Astrocyte (in vitro differentiated cells and primary cell): ENCODE data around the gene KRT78. TPM values are rescaled to one million over a fixed set of nuclear protein-coding genes. Genes with fewer than 3 reads are reported as not detected.

Source experiments
- DNase-seq: peaks from one replicate; pipeline ENCODE4 v3.0.0-alpha.2; 2010; ENCODE audit warnings: low read depth
- FAIRE-seq: peaks from 2 replicates; lab custom pipeline; 2011; peaks lifted over from hg19 to GRCh38; lab: Jason Lieb, UNC
- H2AFZ ChIP-seq: 2 replicates; pipeline ENCODE4 v1.6.0; 2012; ENCODE audit warnings: low read depth, low read length, inconsistent platforms
- H3K27ac ChIP-seq: 2 replicates; pipeline ENCODE4 v1.5.1; 2011; ENCODE audit warnings: low read depth, low read length, inconsistent platforms
- H3K27me3 ChIP-seq: 2 replicates; pipeline ENCODE4 v1.6.0; 2011; ENCODE audit warnings: low read length, inconsistent platforms; ENCODE audit not compliant: insufficient read depth
- H3K36me3 ChIP-seq: 2 replicates; pipeline ENCODE4 v1.5.1; 2011; ENCODE audit warnings: low read length, inconsistent platforms; ENCODE audit not compliant: insufficient read depth
- H3K4me1 ChIP-seq: 2 replicates; pipeline ENCODE4 v1.5.1; 2011; ENCODE audit warnings: low read length, inconsistent platforms; ENCODE audit not compliant: insufficient read depth
- H3K4me2 ChIP-seq: 2 replicates; pipeline ENCODE4 v1.6.0; 2012; ENCODE audit warnings: low read length, inconsistent platforms
- H3K4me3 ChIP-seq: 2 replicates; pipeline ENCODE4 v1.5.1; 2011; ENCODE audit warnings: low read depth, mild to moderate bottlenecking, low read length, inconsistent platforms; ENCODE audit not compliant: insufficient read depth
- H3K79me2 ChIP-seq: 2 replicates; pipeline ENCODE4 v1.6.0; 2012; ENCODE audit warnings: mild to moderate bottlenecking, low read length, inconsistent platforms; ENCODE audit not compliant: insufficient read depth
- H3K9ac ChIP-seq: 2 replicates; pipeline ENCODE4 v1.6.0; 2012; ENCODE audit warnings: mild to moderate bottlenecking, low read length, inconsistent platforms
- H3K9me3 ChIP-seq: 2 replicates; pipeline ENCODE4 v1.5.1; 2012; ENCODE audit warnings: low read depth, mild to moderate bottlenecking, low read length, inconsistent platforms; ENCODE audit not compliant: insufficient read depth
- H4K20me1 ChIP-seq: 2 replicates; pipeline ENCODE4 v1.6.0; 2012; ENCODE audit warnings: low read length, inconsistent platforms; ENCODE audit not compliant: insufficient read depth
- H3K27ac Mint-ChIP-seq: one replicate; pipeline ENCODE4 v1.8.0; 2021; ENCODE audit warnings: mild to moderate bottlenecking, mixed read lengths; ENCODE audit not compliant: unreplicated experiment
- H3K27me3 Mint-ChIP-seq: one replicate; pipeline ENCODE4 v1.8.0; 2021; ENCODE audit warnings: low read depth, mixed read lengths; ENCODE audit not compliant: unreplicated experiment
- H3K36me3 Mint-ChIP-seq: one replicate; pipeline ENCODE4 v1.8.0; 2021; ENCODE audit warnings: low read depth, mixed read lengths; ENCODE audit not compliant: unreplicated experiment
- H3K4me1 Mint-ChIP-seq: one replicate; pipeline ENCODE4 v1.8.0; 2021; ENCODE audit warnings: low read depth, mixed read lengths; ENCODE audit not compliant: unreplicated experiment
- H3K4me3 Mint-ChIP-seq: one replicate; pipeline ENCODE4 v1.8.0; 2021; ENCODE audit warnings: mild to moderate bottlenecking, moderate library complexity, mixed read lengths; ENCODE audit not compliant: unreplicated experiment
- H3K9me3 Mint-ChIP-seq: one replicate; pipeline ENCODE4 v1.8.0; 2021; ENCODE audit warnings: mild to moderate bottlenecking, mixed read lengths; ENCODE audit not compliant: unreplicated experiment
- CTCF ChIP-seq: IDR thresholded peaks from 2 replicates; pipeline ENCODE4 v1.5.1; 2011; ENCODE audit warnings: low read depth, mild to moderate bottlenecking, inconsistent platforms, low read length, moderate library complexity; ENCODE audit not compliant: insufficient read depth
- EZH2 ChIP-seq: IDR thresholded peaks from 2 replicates; pipeline ENCODE4 v1.6.1; 2012; ENCODE audit warnings: mild to moderate bottlenecking, low read length, inconsistent platforms; ENCODE audit not compliant: insufficient read depth
- total RNA-seq: library from RNA; stranded (reverse); gene quantifications from 2 replicates; pipeline ENCODE4 v1.2.1, GENCODE V29; 2021

The KRT78 gene
- total RNA-seq, 1 donor from 2014 or later = not detected

DNA sequence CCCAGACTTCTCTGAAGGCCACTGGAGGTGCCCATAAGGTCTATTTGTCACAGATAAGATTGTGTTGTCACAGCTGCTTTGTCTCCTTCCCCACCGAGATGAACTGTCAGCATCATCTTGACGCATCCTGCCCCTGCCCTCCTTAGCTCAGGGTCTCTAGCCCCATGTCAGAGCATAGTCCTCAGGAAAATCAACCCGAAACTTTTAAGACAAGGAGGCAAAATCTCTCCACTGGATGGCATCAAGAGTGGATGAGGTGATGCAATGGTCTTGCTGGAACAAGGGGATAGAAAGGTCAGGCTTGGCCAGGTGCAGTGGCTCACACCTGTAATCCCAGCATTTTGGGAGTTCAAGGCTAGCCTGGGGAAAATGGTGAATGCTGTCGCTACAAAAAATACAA, 22.8 kb downstream of the KRT78 start:
- TF ChIP-seq EZH2 (no peak), CTCF (no peak)
- H4K20me1 ChIP-seq = no peaks in the 10 kb centered on the region
- H3K4me1 ChIP-seq = peaks cover 8% of the 10 kb centered on the region
- H3K9ac ChIP-seq = no peak overlapping the region
- DNase-seq (no peak), FAIRE-seq (no peak)
- no peaks in the 10 kb centered on the region for H3K79me2 ChIP-seq
- no peak overlapping the region for H3K4me3 ChIP-seq
- no peak overlapping the region for H3K27ac ChIP-seq
- peaks cover 4% of the 10 kb centered on the region for H3K36me3 Mint-ChIP-seq
- no peak overlapping the region for H3K4me3 Mint-ChIP-seq
- peaks cover 24% of the 10 kb centered on the region for H3K4me1 Mint-ChIP-seq
- no peaks in the 10 kb centered on the region for H3K36me3 ChIP-seq
- H3K9me3 ChIP-seq = no peaks in the 10 kb centered on the region
- H3K4me2 ChIP-seq = no peak overlapping the region
- H3K9me3 Mint-ChIP-seq = peaks cover 3% of the 10 kb centered on the region
- no peak overlapping the region for H2AFZ ChIP-seq
- H3K27me3 ChIP-seq = no peaks in the 10 kb centered on the region
- no peak overlapping the region for H3K27ac Mint-ChIP-seq
- H3K27me3 Mint-ChIP-seq = peaks cover 46% of the 10 kb centered on the region

GRCh38 chr12:52824741-52825410, 23.9 kb downstream of the KRT78 start:
- no peak overlapping the region for H2AFZ ChIP-seq
- H3K4me2 ChIP-seq = no peak overlapping the region
- no peaks in the 10 kb centered on the region for H3K79me2 ChIP-seq
- H3K9ac ChIP-seq = no peak overlapping the region
- peaks cover 4% of the 10 kb centered on the region for H3K27me3 ChIP-seq
- H4K20me1 ChIP-seq = no peaks in the 10 kb centered on the region
- H3K36me3 Mint-ChIP-seq = peaks cover 4% of the 10 kb centered on the region
- H3K4me3 ChIP-seq = no peak overlapping the region
- no peak overlapping the region for H3K27ac ChIP-seq
- FAIRE-seq (no peak), DNase-seq (no peak)
- TF ChIP-seq CTCF (no peak), EZH2 (no peak)
- no peak overlapping the region for H3K27ac Mint-ChIP-seq
- peaks cover 3% of the 10 kb centered on the region for H3K9me3 Mint-ChIP-seq
- H3K4me3 Mint-ChIP-seq = no peak overlapping the region
- H3K9me3 ChIP-seq = no peaks in the 10 kb centered on the region
- no peaks in the 10 kb centered on the region for H3K36me3 ChIP-seq
- H3K4me1 Mint-ChIP-seq = peaks cover 27% of the 10 kb centered on the region
- H3K4me1 ChIP-seq = peaks cover 8% of the 10 kb centered on the region
- peaks cover 49% of the 10 kb centered on the region for H3K27me3 Mint-ChIP-seq

GRCh38 chr12:52823761-52824450, 24.9 kb downstream of the KRT78 start:
- no peak for FAIRE-seq
- H3K4me1 ChIP-seq = peaks cover 8% of the 10 kb centered on the region
- no peaks in the 10 kb centered on the region for H3K79me2 ChIP-seq
- no peak overlapping the region for H3K4me2 ChIP-seq
- Mint-ChIP-seq H3K36me3 (peaks cover 4% of the 10 kb centered on the region), H3K4me1 (peaks cover 23% of the 10 kb centered on the region), H3K27me3 (peaks cover 52% of the 10 kb centered on the region), H3K27ac (no peak overlapping the region), H3K9me3 (peaks cover 3% of the 10 kb centered on the region), H3K4me3 (no peak overlapping the region)
- no peak overlapping the region for H2AFZ ChIP-seq
- no peaks in the 10 kb centered on the region for H3K36me3 ChIP-seq
- no peak overlapping the region for H3K27ac ChIP-seq
- no peak overlapping the region for H3K4me3 ChIP-seq
- H4K20me1 ChIP-seq = no peaks in the 10 kb centered on the region
- peaks cover 4% of the 10 kb centered on the region for H3K27me3 ChIP-seq
- no peaks in the 10 kb centered on the region for H3K9me3 ChIP-seq
- TF ChIP-seq CTCF (no peak), EZH2 (no peak)
- H3K9ac ChIP-seq = no peak overlapping the region
- no peak for DNase-seq
